NT2/D1 (cell line): ENCODE data around the gene ACSM2B.
"Not testable (repeated sequence)": the region's sequence is repeated elsewhere in the genome, so short reads cannot be mapped to it uniquely, and the experiment has no call there.

ENCODE experiments used
- SUZ12 ChIP-seq: IDR thresholded peaks from 2 replicates; pipeline ENCODE4 v1.6.1; 2011; ENCODE audit not compliant: insufficient read length, insufficient read depth; ENCODE audit errors: extremely low read depth
- YY1 ChIP-seq: IDR thresholded peaks from 2 replicates; pipeline ENCODE4 v1.6.1; 2011; ENCODE audit not compliant: insufficient read length, insufficient read depth

GRCh38 chr16:20554689-20555088 is 21.5 kb downstream of the ACSM2B start:
- not testable (repeated sequence) for TF ChIP-seq YY1, SUZ12
